GM19193 (cell line): Measurements from ENCODE around the gene TSNAXIP1.

Experiments
- POLR2A ChIP-seq: IDR thresholded peaks from 4 replicates; pipeline ENCODE4 v1.6.1; 2011; ENCODE audit not compliant: insufficient read depth, insufficient read length; ENCODE audit errors: extremely low read depth

TSNAXIP1 gene

GRCh38 chr16:67773569-67774456 is 32.9 kb upstream of the TSNAXIP1 start:
- no peak for TF ChIP-seq POLR2A

DNA sequence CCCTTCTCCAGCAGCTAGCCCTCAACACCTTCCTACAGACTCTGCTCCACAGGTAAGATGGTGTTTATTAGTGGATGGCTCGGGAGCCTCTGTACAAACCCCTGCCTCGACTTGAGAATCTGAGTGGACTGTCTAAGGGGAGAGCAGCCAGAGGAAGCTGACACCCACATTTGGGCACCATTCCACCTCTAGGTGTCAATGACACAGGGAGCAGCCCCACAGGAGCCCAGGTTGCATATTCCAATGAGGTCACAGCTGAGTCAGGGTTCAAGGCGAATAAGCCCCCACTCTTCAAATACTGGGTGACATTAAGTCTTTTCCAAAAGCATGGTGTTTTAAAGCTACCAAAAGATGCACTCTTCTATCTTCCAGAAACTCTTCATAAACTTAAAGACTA is 32.2 kb upstream of the TSNAXIP1 start:
- no peak for TF ChIP-seq POLR2A

GRCh38 chr16:67775273-67775672 is 31.4 kb upstream of the TSNAXIP1 start:
- no peak for TF ChIP-seq POLR2A

DNA sequence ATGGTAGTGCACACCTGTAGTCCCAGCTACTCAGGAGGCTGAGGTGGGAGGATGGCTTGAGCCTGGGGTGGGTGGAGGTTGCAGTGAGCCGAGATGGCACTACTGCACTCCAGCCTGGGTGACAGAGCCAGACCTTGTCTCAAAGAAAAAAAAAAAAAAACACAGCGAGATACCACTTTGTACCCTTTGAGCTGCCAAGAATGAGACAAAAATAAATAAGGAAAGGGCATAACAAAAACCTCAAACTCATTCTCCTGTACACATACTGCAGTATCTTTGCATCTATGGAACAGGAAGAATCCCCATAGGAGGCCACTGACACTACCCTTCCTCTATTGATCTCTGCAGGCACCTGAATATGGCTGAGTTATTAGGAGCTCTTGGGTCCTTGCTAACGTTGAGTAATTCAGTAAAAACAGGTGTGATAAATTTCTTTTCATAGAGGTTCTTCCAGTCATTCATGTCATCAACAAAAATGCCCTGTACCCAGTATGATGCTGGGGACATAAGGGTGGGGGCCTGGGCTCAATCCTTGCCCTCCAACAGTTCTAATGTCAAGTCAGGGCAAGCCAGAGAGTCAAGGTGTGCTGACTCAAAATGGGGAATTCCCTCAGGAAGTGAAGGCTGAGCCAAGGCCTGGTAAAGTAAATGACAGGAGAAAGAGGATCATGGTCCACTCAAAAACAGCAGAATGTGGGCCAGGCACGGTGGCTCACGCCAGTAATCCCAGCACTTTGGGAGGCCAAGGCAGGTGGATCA is 27.3 kb upstream of the TSNAXIP1 start:
- no peak for TF ChIP-seq POLR2A

DNA sequence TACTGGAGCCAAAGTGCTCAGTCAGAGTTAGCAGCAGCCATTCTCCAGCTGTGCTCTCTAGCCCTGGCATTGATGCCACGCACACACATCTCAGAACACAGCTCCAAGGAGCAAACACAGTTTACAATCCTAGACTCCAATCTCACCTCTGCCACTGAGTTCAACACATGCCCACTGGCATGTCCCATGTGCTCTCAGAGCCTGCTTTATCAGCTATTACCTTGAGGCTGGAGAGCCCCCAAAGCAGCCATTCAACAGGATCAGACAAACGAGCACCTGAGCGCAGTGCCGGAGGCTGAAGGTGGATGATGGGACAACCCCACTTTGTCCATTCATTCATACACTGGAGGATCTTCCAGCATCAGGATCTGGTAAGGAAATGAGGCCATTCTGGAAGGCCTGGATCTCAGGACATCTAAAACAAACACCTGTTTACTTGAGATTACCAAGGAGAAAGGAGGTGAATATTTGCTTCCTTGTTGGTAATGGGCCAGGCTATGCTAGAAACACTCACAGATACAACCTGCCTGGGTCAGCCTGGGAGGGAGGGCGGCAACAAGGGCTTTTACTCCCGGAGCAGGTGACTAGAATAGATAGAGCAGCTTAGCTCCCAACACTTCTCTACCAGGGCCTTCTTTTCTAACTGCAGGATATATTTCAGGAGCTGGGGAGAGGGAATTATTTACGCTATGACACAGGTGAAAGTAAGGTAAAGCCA is 25.7 kb upstream of the TSNAXIP1 start:
- no peak for TF ChIP-seq POLR2A

GRCh38 chr16:67781565-67781921 is 25.1 kb upstream of the TSNAXIP1 start:
- no peak for TF ChIP-seq POLR2A

DNA sequence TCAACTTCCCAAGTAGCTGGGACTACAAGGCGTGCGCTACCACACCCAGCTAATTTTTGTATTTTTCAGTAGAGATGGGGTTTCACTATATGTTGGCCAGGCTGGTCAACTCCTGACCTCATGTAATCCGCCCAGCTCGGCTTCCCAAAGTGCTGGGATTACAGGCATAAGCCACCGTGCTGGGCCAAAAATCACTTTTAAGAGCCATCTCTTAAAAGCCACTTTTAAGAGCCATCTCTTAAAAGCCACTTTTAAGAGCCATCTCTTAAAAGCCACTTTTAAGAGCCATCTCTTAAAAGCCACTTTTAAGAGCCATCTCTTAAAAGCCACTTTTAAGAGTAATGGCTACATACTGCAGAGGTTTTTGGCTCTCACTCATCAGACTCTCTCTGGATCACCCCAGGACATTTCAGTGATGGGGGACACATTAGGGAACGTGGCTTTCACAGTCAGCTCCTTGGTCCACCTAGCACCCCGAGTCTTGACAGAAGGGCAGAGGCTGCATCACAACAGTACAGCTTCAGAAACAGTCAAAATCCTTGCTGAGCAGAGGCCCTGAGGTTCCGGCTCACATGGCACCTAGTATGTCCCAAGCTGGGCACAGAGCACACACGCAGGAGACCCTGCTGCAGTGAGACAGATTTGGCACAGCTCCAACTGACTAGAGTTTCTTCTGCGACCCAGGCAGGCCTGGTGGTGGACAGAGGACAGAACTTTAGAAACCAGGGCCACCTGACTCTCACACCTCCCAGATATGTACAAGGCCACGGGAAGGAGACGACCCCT is 23.9 kb upstream of the TSNAXIP1 start:
- no peak for TF ChIP-seq POLR2A

- no peak for TF ChIP-seq POLR2A
These were observed 23.4 kb upstream of the TSNAXIP1 start for GRCh38 chr16:67783353-67783725.

DNA sequence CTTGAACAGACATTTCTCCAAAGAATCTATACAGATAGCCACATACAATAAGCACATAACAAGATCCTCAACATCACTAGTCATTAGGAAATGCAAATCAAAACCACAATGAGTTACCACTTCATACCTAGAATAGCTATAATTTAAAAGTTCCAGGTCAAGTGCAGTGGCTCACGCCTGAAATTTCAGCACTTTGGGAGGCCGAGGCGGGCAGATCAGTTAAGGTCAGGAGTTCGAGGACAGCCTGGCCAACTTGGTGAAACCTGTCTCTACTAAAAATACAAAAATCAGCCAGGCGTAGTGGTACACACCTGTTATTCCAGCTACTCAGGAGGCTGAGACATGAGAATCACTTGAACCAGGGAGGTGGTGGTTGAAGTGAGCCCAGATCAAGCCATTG is 20.2 kb upstream of the TSNAXIP1 start:
- TF ChIP-seq POLR2A: no peak

DNA sequence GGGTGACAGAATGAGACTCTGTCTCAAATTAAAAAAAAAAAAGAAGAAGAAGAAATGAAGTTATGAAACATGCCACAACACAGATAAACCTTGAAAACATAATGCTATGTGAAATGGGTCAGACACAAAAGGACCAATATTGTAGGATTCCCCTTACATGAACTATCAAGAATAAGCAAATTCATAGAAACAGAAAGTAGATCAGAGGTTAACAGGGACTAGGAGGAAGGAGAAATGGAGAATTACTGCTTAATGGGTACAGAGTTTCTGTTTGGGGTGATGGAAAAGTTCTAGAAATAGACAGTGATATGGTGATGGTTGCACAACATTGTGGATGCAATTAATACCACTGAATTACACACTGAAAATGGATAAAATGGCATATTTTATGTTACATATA is 16.6 kb upstream of the TSNAXIP1 start:
- TF ChIP-seq POLR2A: no peak

GRCh38 chr16:67796099-67796718 is 10.5 kb upstream of the TSNAXIP1 start:
- TF ChIP-seq POLR2A: no peak

DNA sequence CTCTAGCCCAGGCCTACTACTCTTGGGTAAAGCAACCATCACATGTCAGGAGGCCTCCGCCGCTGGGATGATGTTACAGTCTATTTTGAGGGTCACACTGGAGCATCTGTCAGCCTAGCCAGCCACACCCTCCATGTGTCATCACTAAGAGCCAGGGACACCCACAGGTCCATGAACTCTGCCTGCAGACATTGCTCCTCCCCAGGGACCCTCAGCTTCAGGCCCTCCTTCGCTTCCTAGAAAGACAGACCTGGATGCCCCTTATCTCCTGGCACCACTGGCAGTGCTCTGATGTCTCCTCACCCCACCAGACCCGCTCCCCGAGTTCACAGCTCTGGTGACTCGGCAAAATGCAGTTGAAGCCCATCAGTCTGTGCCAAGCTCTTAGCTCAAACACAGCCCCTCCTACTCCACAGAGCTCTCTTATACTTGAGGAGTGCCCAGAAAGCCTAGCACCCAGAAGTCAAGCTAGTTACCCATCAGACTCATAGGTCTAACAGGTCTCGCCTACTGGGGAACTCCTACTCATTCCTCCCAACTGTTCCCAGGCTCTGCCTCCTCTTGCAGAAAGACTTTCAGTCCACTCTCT is 6.3 kb upstream of the TSNAXIP1 start:
- TF ChIP-seq POLR2A: no peak

- TF ChIP-seq POLR2A: no peak
These were observed 5.4 kb upstream of the TSNAXIP1 start for GRCh38 chr16:67801241-67801640.

DNA sequence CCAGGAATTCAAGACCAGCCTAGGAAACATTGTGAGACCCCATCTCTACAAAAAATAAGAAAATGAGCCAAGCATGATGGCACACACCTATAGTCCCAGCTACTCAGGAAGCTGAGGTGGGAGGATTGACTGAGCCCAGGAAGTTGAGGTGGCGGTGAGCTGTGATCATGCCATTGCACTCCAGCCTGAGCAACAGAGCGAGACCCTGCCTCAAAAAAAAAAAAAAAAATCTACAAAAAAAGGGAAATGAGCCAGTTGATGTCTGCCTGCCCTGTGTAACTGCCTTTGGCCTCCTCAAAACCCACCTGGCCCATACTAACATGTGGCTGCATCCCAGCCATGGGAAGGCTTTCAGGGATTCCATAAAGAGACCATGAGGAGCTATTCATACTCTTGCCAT is 4.8 kb upstream of the TSNAXIP1 start:
- no peak for TF ChIP-seq POLR2A
